Kidney epithelial cell (primary cell): ENCODE results near the gene GUCY1A2. TPM values are rescaled to one million over a fixed set of nuclear protein-coding genes. Genes with fewer than 3 reads are reported as not detected.

Experiments
- DNase-seq: peaks from one replicate; pipeline ENCODE4 v3.0.0-alpha.2; 2010; ENCODE audit warnings: low read depth
- H3K27me3 ChIP-seq: 2 replicates; pipeline ENCODE4 v1.6.0; 2011; ENCODE audit warnings: low read length; ENCODE audit not compliant: control insufficient read depth, insufficient read depth
- H3K36me3 ChIP-seq: 2 replicates; pipeline ENCODE4 v1.5.1; 2011; ENCODE audit warnings: low read length; ENCODE audit not compliant: control insufficient read depth, insufficient read depth
- H3K4me3 ChIP-seq: 2 replicates; pipeline ENCODE4 v1.5.1; 2011; ENCODE audit warnings: low read depth, mild to moderate bottlenecking, control low read depth, low read length
- total RNA-seq: library from RNA; depleted of rRNA; stranded (reverse); fragments of >200 nt; gene quantifications from 2 replicates; pipeline ENCODE4 v1.2.3, GENCODE V29; 2015
- TF ChIP-seq, protein P1 (sequence below): IDR thresholded peaks from 2 replicates; pipeline ENCODE4 v1.5.1; 2011; ENCODE audit warnings: mild to moderate bottlenecking, moderate library complexity, low read length, control low read depth, inconsistent platforms; ENCODE audit not compliant: insufficient read depth, poor library complexity, severe bottlenecking

GUCY1A2 gene
- total RNA-seq, 1 donor from 2014 or later: 2.0 TPM

DNA sequence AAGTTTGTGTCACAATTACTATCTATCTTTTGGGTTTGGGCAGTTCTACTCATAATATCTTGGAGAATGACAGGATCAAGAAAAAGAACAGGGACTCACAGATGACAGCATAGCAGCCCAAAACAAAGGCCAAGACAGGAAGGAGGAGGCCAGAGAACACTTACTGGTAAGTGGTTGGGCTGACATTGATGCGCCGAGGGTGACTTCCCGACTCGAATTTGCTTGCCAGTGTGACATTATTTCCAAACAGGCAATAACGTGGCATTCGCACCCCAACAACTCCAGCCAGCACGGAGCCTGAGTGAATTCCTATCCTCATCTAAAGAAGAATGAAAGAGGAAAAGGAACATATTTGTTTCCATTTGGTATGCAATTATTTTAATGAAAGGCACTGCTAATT lies 309.9 kb downstream of the GUCY1A2 start:
- TF ChIP-seq, protein P1, sequence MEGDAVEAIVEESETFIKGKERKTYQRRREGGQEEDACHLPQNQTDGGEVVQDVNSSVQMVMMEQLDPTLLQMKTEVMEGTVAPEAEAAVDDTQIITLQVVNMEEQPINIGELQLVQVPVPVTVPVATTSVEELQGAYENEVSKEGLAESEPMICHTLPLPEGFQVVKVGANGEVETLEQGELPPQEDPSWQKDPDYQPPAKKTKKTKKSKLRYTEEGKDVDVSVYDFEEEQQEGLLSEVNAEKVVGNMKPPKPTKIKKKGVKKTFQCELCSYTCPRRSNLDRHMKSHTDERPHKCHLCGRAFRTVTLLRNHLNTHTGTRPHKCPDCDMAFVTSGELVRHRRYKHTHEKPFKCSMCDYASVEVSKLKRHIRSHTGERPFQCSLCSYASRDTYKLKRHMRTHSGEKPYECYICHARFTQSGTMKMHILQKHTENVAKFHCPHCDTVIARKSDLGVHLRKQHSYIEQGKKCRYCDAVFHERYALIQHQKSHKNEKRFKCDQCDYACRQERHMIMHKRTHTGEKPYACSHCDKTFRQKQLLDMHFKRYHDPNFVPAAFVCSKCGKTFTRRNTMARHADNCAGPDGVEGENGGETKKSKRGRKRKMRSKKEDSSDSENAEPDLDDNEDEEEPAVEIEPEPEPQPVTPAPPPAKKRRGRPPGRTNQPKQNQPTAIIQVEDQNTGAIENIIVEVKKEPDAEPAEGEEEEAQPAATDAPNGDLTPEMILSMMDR: no peak
- Histone ChIP-seq H3K4me3 (no peak overlapping the region), H3K36me3 (no peaks in the 10 kb centered on the region), H3K27me3 (no peaks in the 10 kb centered on the region)
- DNase-seq: no peak

DNA sequence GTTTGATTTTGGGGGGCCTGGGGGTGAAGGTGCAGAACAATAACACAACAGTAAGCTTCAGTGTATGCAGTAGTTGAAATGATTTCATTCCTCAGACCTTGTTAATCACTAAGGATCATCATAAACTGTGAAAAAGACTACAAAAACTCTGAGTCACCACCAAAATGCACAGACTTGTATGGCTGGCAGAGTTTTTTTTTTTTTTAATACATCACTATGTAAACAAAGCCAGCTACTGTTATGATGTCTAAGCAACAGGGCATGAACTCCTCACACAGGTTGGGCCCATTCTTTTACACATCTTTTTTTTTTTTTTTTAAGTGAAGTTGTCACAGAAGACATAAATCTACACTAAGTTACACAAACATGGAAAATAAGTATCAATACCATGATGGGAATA lies 311.9 kb downstream of the GUCY1A2 start:
- TF ChIP-seq, protein P1: no peak
- Histone ChIP-seq H3K36me3 (no peaks in the 10 kb centered on the region), H3K4me3 (no peak overlapping the region), H3K27me3 (no peaks in the 10 kb centered on the region)
- peak; percentile 85 for DNase-seq

DNA sequence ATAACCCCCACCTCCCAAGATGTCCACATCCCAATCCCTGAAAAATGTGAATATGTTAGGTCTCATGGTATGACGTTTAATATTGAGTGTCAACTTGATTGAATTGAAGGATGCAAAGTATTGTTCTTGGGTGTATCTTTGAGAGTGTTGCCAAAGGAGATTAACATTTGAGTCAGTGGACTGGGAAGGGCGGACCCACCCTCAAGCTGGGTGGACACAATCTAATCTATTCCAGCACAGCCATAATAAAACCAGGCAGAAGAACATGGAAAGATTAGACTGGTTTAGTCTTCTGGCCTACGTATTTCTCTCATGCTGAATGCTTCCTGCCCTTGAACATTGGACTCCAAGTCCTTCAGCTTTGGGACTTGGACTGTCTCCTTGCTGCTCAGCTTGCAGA lies 315.5 kb downstream of the GUCY1A2 start:
- no peaks in the 10 kb centered on the region for H3K36me3 ChIP-seq
- no peaks in the 10 kb centered on the region for H3K27me3 ChIP-seq
- no peak for DNase-seq
- no peak overlapping the region for H3K4me3 ChIP-seq
- TF ChIP-seq, protein P1: no peak

DNA sequence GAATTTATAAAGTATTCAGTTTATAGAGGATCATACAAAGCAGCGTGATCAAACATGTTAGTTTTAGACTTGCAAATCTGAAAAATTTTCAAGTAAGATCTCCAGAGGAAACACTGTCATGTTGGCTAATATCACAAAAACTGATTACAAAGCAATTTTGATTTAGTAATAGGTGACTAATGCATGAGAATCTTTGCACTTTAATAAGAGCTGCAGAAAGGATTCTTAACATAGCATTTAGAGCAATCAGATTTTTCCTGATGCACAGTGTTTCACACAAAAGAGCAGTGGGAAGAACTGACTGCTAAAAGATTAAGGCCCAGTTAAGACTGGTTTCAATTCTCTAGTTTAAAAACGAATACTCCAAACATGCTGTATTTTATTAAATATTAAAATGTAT lies 321.2 kb downstream of the GUCY1A2 start:
- TF ChIP-seq, protein P1: no peak
- H3K36me3 ChIP-seq: no peaks in the 10 kb centered on the region
- no peak overlapping the region for H3K4me3 ChIP-seq
- no peak for DNase-seq
- no peaks in the 10 kb centered on the region for H3K27me3 ChIP-seq

GRCh38 chr11:106695506-106695905 lies 322.8 kb downstream of the GUCY1A2 start:
- no peaks in the 10 kb centered on the region for H3K36me3 ChIP-seq
- TF ChIP-seq, protein P1: no peak
- no peaks in the 10 kb centered on the region for H3K27me3 ChIP-seq
- DNase-seq: peak; percentile 83
- H3K4me3 ChIP-seq: no peak overlapping the region

GRCh38 chr11:106694501-106694900 lies 323.8 kb downstream of the GUCY1A2 start:
- no peak for DNase-seq
- Histone ChIP-seq H3K36me3 (no peaks in the 10 kb centered on the region), H3K4me3 (no peak overlapping the region), H3K27me3 (no peaks in the 10 kb centered on the region)
- TF ChIP-seq, protein P1: no peak
